ENCODE measurements around the gene BCAS1. TPM values are rescaled to one million over a fixed set of nuclear protein-coding genes. Genes with fewer than 3 reads are reported as not detected.
"Not testable (repeated sequence)": the region's sequence is repeated elsewhere in the genome, so short reads cannot be mapped to it uniquely, and the experiment has no call there.

Gene BCAS1
- total RNA-seq, 1 donor from 2014 or later = 2.4 TPM

GRCh38 chr20:53993310-53993709 is 77.1 kb downstream of the BCAS1 start:
- DNase-seq (ENCODE audit: low spot score in 2 of 2) (no peak), FAIRE-seq (no peak)

DNA sequence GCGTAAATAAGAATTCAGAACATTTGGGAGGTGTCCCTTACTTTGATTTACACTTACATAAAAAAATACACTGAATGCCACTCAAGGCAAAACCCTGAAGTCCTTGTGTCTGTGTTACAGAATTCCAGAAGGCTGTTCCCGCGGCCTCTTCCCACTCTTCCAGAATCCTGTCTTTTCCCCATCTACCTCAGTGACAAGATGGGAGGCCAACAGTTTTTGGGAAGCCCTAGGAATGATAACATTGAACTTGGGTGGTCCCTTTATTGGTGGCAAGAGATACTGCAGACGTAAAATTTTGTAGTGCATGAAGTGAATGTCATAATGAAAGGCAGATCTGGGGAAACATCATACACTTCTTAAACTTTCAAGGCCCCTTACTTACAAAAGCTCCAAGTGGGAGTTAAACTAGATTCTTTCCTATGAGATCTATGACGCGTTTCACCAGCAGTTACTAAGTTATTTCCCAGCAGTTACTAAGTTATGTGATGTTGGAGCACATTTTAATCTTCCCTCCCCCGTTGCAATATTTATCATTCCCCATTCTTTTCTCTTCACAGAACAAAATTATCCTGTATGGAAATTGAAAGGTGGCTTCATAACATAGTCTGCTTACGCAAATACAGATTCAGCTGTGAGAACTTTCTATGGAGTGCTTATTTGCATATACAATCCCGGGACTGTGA is 79.5 kb downstream of the BCAS1 start:
- DNase-seq (ENCODE audit: low spot score in 2 of 2) = no peak
- FAIRE-seq = no peak

DNA sequence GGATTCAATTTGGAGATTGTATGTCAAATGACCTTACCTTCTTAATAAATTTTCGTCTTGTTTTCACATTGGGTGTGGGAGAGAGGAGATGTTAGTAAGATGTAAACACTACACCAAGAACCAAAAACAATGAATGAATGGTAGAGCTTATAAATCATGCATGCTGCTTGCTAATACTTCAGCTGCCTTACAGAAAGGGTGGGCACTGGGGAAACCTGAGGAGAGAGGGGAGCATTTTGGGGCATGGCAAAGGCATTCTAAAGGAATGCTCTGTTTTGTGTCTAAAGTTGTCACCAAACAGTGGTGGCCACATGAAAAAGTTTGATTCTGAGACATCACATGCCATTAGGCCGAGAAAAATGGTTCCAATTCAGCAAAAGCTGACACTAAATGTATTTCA is 80.4 kb downstream of the BCAS1 start:
- no peak for FAIRE-seq
- no peak for DNase-seq (ENCODE audit: low spot score in 2 of 2)

- FAIRE-seq = no peak
- no peak for DNase-seq (ENCODE audit: low spot score in 2 of 2)
These were observed 81.0 kb downstream of the BCAS1 start for GRCh38 chr20:53989401-53989800.

GRCh38 chr20:53986037-53986650 is 84.2 kb downstream of the BCAS1 start:
- FAIRE-seq (no peak), DNase-seq (ENCODE audit: low spot score in 2 of 2) (no peak)

- DNase-seq (ENCODE audit: low spot score in 2 of 2) = no peak
- FAIRE-seq = no peak
These were observed 85.3 kb downstream of the BCAS1 start for GRCh38 chr20:53985150-53985518.

DNA sequence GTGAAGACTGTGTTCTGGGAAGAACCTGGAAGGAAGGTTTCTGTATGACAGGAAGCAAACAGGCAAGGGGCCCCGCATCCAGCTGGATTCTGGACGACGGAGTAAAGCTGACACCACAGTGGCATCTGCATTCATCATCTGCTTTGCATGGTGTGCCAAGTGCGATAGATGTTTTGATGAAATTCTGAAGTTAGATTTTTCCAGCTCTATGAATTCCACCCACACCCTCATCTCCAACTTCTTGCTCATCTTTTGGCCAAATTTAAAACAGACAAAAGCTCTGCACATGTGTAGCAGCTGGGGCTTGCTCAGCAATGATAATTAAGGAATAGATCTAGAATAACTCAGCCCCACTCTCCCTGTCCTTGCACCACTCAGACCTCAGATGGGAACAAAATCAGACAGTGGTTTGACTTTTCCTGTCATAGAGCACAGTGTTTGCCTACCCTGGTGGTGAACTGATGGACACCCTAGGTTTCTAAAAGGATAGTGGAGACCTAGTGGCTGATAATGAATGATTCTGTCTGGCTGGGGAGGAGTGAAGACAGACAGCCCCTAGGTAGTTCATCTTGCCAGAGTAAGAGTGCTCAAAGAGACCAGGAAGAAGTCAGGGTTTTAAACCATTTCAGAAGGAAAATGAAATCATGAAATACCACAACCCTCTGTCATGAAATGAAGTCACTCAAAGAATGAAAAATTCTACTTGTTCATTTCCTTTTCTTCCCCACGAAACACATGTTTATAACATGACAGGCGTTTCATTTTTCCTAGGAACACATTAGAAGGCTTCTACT is 85.8 kb downstream of the BCAS1 start:
- FAIRE-seq (no peak), DNase-seq (ENCODE audit: low spot score in 2 of 2) (no peak)

DNA sequence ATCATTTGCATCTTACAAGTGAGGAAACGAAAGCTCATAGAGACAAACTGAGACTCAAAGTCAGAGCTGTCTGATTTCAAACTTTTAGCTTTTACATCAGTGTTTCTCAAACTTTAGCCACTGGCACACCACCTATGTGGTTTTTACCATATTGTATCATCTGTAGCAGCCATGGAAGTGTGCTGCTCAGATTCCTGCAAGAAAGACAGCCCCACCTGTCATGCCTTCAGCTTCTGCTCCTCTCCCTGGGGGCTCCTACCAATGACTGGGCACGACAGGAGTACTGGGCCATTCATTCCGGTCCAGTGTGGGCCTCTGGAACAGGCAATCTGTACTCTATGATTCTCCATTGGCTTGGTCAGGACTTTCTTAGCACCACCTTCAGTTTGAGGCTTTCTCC is 87.0 kb downstream of the BCAS1 start:
- no peak for FAIRE-seq
- DNase-seq (ENCODE audit: low spot score in 2 of 2) = no peak

DNA sequence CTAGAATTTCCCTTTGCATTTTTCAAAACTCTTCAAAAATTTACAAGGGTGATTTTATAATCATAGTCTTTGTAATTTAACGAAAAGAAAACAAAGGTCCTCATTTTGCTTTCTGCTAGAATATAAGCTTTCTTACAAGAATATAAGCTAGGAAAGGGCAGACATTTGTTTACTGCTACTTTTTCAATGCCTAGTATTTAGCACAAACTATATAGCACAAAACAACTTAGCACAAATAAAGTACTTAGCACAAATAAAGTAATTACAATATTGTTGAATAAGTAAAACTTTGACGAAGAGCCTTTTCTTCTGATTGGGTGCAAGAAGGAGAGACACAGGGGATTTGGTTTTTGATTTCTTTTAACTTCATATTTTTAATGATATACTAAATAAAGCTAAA is 87.8 kb downstream of the BCAS1 start:
- DNase-seq (ENCODE audit: low spot score in 2 of 2) (no peak), FAIRE-seq (no peak)

- FAIRE-seq = no peak
- DNase-seq (ENCODE audit: low spot score in 2 of 2) = no peak
These were observed 88.5 kb downstream of the BCAS1 start for GRCh38 chr20:53981752-53982437.

DNA sequence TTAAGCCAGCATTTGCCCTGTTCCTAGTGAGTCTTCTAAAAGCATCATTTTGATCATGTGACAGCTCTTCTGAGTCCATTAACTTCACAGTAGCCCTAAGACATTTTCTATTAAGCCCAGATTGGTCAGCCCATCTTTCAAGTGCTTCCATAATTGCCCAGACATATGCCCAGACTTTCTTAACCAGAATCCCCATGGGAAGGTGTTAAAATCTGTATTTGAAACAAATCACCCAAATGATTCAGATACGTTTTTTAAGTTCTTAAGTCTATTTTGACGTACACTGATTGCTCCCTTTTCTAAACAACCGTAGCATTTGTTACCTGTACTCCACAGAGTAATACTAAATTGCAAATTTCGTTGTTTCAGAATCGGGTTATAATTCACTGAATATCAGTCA is 89.3 kb downstream of the BCAS1 start:
- no peak for FAIRE-seq
- no peak for DNase-seq (ENCODE audit: low spot score in 2 of 2)

- DNase-seq (ENCODE audit: low spot score in 2 of 2) = no peak
- FAIRE-seq = no peak
These were observed 90.3 kb downstream of the BCAS1 start for GRCh38 chr20:53980031-53980465.

GRCh38 chr20:53978497-53978896 is 91.9 kb downstream of the BCAS1 start:
- FAIRE-seq (no peak), DNase-seq (ENCODE audit: low spot score in 2 of 2) (no peak)

- FAIRE-seq (no peak), DNase-seq (ENCODE audit: low spot score in 2 of 2) (no peak)
These were observed 93.0 kb downstream of the BCAS1 start for GRCh38 chr20:53977391-53977790.

- DNase-seq (ENCODE audit: low spot score in 2 of 2) = no peak
- FAIRE-seq = no peak
These were observed 94.6 kb downstream of the BCAS1 start for GRCh38 chr20:53975761-53976160.

- FAIRE-seq (no peak), DNase-seq (ENCODE audit: low spot score in 2 of 2) (no peak)
These were observed 95.4 kb downstream of the BCAS1 start for GRCh38 chr20:53974785-53975555.

- not testable (repeated sequence) for DNase-seq (ENCODE audit: low spot score in 2 of 2); FAIRE-seq
These were observed 96.5 kb downstream of the BCAS1 start for GRCh38 chr20:53973882-53974281.

DNA sequence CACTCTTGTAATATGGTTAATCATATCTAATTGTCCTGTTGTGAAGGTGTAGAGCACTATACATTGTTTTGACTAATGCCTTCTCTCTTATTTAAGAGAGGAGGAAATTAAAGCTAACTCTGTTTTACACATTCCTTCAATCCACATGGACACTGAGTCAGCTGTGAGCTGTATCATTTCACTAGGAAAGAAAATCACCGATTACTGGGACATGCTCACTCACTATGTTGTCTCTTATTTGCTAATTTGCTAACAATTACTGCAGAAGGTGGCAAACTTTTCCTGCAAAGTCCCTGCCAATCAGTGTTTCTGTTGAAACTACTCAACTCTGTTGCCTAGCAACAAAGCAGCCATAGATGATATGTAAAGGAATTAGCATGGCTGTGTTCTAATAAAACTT is 98.2 kb downstream of the BCAS1 start:
- FAIRE-seq = no peak
- no peak for DNase-seq (ENCODE audit: low spot score in 2 of 2)

DNA sequence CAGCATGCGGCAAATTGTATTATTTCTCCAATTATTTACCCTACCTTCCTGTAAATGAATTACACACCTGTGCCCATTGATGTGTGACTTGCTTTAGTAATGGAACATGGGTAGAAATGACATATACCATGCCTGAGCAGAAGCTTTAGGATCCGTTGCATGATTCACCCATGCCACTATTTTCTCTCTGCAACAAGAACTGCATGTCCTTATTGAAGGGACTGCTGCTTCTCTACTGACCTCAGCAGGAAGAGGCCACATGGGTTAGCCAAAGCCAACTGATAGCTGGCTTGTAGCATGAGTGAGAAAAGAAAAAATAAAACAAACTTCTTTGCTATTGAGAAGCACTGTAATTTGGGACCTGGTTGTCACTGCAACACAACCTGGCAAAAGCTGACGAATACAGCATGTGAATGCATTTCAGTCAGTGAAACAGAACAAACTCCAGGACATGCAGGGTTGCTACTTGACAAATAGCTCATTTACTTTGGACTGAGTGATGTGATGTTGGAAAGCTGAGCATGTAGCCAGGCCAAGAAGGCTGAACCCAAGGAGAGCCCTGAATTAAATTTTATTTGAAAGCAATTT is 99.2 kb downstream of the BCAS1 start:
- no peak for DNase-seq (ENCODE audit: low spot score in 2 of 2)
- FAIRE-seq = no peak

DNA sequence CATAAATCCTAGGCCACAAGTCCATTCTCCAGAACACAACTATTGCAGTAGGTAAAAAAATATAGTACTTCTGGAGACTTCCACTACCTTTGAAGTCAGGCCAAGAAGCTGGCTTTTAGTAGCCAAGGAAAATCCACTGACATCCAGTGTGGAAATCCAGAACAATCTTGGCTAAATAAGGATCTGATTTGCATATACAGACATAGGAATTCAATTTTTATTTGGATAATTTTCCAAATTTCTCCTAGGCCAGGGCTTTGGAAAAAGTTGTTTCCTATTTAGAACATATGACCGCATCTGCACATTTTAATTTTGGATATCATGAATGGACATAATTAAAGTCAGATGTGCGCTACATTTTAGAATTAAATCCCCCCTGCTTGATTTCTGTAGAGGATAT is 100.2 kb downstream of the BCAS1 start:
- FAIRE-seq = no peak
- DNase-seq (ENCODE audit: low spot score in 2 of 2) = no peak
